Testis (tissue), 3 donors: ENCODE data around the gene FAM171A1. TPM values are rescaled to one million over a fixed set of nuclear protein-coding genes. Genes with fewer than 3 reads are reported as not detected.
"Not testable (repeated sequence)": the region's sequence is repeated elsewhere in the genome, so short reads cannot be mapped to it uniquely, and the experiment has no call there.

Experiments used
- DNase-seq: peaks from one replicate; pipeline ENCODE4 v3.0.0-alpha.2; 2019
- H3K27ac ChIP-seq, 2 donors: fragments of 200-600 bp; sonication (generic); one replicate each; pipeline ENCODE4 v1.5.1; 2019
- H3K27me3 ChIP-seq: fragments of 200-600 bp; sonication (generic); one replicate; pipeline ENCODE4 v1.5.1; 2019
- H3K36me3 ChIP-seq: fragments of 200-600 bp; sonication (generic); one replicate; pipeline ENCODE4 v1.5.1; 2017; ENCODE audit warnings: low read depth; ENCODE audit errors: missing control alignments
- H3K4me1 ChIP-seq: fragments of 200-600 bp; sonication (generic); one replicate; pipeline ENCODE4 v1.5.1; 2019
- H3K4me3 ChIP-seq, 2 donors: fragments of 200-600 bp; sonication (generic); one replicate each; pipeline ENCODE4 v1.5.1; 2017 to 2019
- H3K9me3 ChIP-seq: fragments of 200-600 bp; sonication (generic); one replicate; pipeline ENCODE4 v1.5.1; 2017
- CTCF ChIP-seq, 3 experiments: fragments of 450-650 bp in 2 of 3; fragments of 200-600 bp in 1 of 3; sonication (generic) in 1 of 3; IDR thresholded peaks; one replicate each; pipeline ENCODE4 v1.5.1; 2016 to 2019; ENCODE audit warnings: antibody characterized with exemption in 3 of 3, mild to moderate bottlenecking in 2 of 3, moderate library complexity in 1 of 3
- POLR2A ChIP-seq: fragments of 450-650 bp; IDR thresholded peaks from one replicate; pipeline ENCODE4 v1.6.1; 2017; ENCODE audit warnings: antibody characterized with exemption, mild to moderate bottlenecking, moderate library complexity
- WGBS, 2 donors: methylation state at CpG; one replicate each; pipeline ENCODE4 v1.1.5; 2018; 5-methylcytosine and 5-hydroxymethylcytosine counted together
- intact Hi-C: fragments of 100-400 bp; cut with DNase I; formaldehyde crosslinking; loops from one replicate; pipeline ENCODE4 v1.15.1; 2023; ENCODE audit warnings: low total_unique reads
- polyA plus RNA-seq: library from polyadenylated mRNA; stranded (reverse); fragments of 350-450 nt; fragmentation: Illumina TruSeq; extraction: RNeasy Lipid Tissue Mini Kit (QIAGEN cat#74804); gene quantifications from one replicate; pipeline ENCODE4 v1.2.3, GENCODE V29; 2014; ENCODE audit warnings: low read depth, low replicate concordance; ENCODE audit not compliant: insufficient read depth
- total RNA-seq, 2 donors: library from RNA; depleted of rRNA; stranded (reverse); fragments of >200 nt; gene quantifications; one replicate each; pipeline ENCODE4 v1.2.3, GENCODE V29; 2016

FAM171A1 gene
- total and polyA plus RNA-seq, 3 donors from 2014 or later: 9.2 to 11.1 (median 10.8) TPM

GRCh38 chr10:15280462-15280861 lies 90.6 kb downstream of the FAM171A1 start:
- Histone ChIP-seq H3K4me1 (no peaks in the 10 kb centered on the region), H3K27ac (no peak overlapping the region), H3K27me3 (no peaks in the 10 kb centered on the region), H3K4me3 (no peak overlapping the region), H3K9me3 (no peaks in the 10 kb centered on the region), H3K36me3 (no peaks in the 10 kb centered on the region)
- WGBS, 2 donors: 67 to 68% methylated on average over 4 of the region's 4 CpGs
- TF ChIP-seq POLR2A: no peak
- no peak for TF ChIP-seq CTCF (IDR thresholded peaks at IDR 0.05)
- no peak for DNase-seq
- intact Hi-C loops: no loop called here

DNA sequence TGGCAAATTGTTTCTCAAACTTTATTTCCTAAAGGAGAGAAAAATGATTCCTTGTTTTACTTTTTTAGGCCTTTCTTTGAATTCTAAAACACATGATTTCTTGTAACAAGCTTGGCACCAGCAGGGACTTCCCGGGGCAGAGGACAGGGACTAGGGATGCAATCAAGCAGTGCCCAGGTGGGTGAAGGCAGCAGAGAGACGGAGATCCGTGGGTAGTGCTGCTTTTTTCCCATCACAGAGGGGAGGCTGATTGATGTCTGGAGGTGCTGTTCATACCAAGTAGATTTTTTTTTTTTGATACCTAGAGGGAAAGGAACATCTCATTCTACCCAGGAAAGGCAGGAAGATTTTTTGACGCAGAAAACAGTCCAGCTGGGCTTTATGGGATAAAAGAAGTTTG lies 91.9 kb downstream of the FAM171A1 start:
- WGBS, 2 donors: 91% methylated on average over 4 of the region's 4 CpGs
- no peaks in the 10 kb centered on the region for H3K27me3 ChIP-seq
- TF ChIP-seq CTCF (IDR thresholded peaks at IDR 0.05) (no peak), POLR2A (no peak)
- intact Hi-C loops: no loop called here
- no peak overlapping the region for H3K27ac ChIP-seq
- no peaks in the 10 kb centered on the region for H3K36me3 ChIP-seq
- DNase-seq: no peak
- H3K4me3 ChIP-seq: no peak overlapping the region
- H3K9me3 ChIP-seq: no peaks in the 10 kb centered on the region
- no peaks in the 10 kb centered on the region for H3K4me1 ChIP-seq

- no peaks in the 10 kb centered on the region for H3K27me3 ChIP-seq
- intact Hi-C loops: no loop called here
- H3K9me3 ChIP-seq: no peaks in the 10 kb centered on the region
- no peaks in the 10 kb centered on the region for H3K4me1 ChIP-seq
- WGBS, 2 donors: 96 to 97% methylated on average over 10 to 12 of the region's 12 CpGs
- DNase-seq: no peak
- TF ChIP-seq POLR2A: no peak
- TF ChIP-seq CTCF (IDR thresholded peaks at IDR 0.05): no peak
- no peaks in the 10 kb centered on the region for H3K36me3 ChIP-seq
- H3K27ac ChIP-seq: no peak overlapping the region
- H3K4me3 ChIP-seq: no peak overlapping the region
Measured at GRCh38 chr10:15278786-15279185, 92.3 kb downstream of the FAM171A1 start.

- H3K27me3 ChIP-seq, H3K4me3 ChIP-seq, intact Hi-C loops, H3K27ac ChIP-seq, H3K9me3 ChIP-seq, H3K36me3 ChIP-seq, DNase-seq, H3K4me1 ChIP-seq: not testable (repeated sequence)
- WGBS, 2 donors: 77% methylated on average over 9 of the region's 9 CpGs
Measured at GRCh38 chr10:15276039-15276438, 95.0 kb downstream of the FAM171A1 start.

DNA sequence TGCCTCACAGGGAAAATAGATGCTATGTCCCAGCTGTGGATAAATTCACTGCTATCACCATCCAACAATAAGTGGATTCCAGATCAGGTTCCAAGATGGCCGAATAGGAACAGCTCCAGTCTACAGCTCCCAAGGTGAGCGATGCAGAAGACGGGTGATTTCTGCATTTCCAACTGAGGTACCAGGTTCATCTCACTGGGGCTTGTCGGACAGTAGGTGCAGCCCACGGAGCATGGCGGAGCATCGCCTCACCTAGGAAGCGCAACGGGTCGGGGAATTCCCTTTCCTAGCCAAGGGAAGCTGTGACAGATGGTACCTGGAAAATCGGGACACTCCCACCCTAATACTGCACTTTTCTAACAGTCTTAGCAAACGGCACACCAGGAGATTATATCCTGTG lies 101.3 kb downstream of the FAM171A1 start:
- intact Hi-C loops: not testable (repeated sequence)
- WGBS, 2 donors: 92 to 95% methylated on average over 12 of the region's 12 CpGs

DNA sequence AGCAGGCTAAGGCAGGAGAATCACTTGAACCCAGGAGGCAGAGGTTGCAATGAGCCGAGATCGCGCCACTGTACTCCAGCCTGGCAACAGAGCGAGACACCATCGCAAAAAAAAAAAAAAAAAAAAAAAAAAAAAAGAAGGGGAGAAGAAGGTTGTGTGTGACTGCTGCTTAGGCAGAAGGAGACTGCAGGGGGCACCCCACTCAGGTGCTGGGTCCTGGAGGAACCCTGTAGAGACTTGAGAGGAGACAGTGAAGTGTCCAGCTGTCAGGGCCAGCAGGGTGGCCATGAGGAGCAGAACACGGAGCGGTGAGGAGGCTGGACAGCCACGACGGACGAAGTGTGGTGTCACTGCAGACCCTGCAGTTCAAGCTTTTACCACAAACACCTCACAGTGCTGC lies 103.6 kb downstream of the FAM171A1 start:
- Histone ChIP-seq H3K9me3 (no peaks in the 10 kb centered on the region), H3K4me3 (no peak overlapping the region), H3K27ac (no peak overlapping the region), H3K36me3 (no peaks in the 10 kb centered on the region), H3K4me1 (no peaks in the 10 kb centered on the region), H3K27me3 (no peaks in the 10 kb centered on the region)
- DNase-seq: no peak
- WGBS, 2 donors: 82 to 83% methylated on average over 10 of the region's 10 CpGs
- intact Hi-C loops: no loop called here
- no peak for TF ChIP-seq CTCF (IDR thresholded peaks at IDR 0.05)
- TF ChIP-seq POLR2A: no peak

More for the DNA sequence above, 101.3 kb downstream of the FAM171A1 start:
- not testable (repeated sequence) for H3K9me3 ChIP-seq, H3K27me3 ChIP-seq, DNase-seq, H3K27ac ChIP-seq, H3K4me3 ChIP-seq, H3K36me3 ChIP-seq, H3K4me1 ChIP-seq
